ENCODE results near the gene OR2L5.

- TF ChIP-seq CTCF (IDR thresholded peaks at IDR 0.05): no peak
- no peak for TF ChIP-seq POLR2A (IDR thresholded peaks at IDR 0.05)
Observed at GRCh38 chr1:248009681-248010080, 3.8 kb upstream of the OR2L5 start.
